Measurements from ENCODE around the gene U2AF2. TPM values are rescaled to one million over a fixed set of nuclear protein-coding genes. Genes with fewer than 3 reads are reported as not detected.

U2AF2 gene
- total and polyA plus RNA-seq, 9 of the 15 experiments (the other 6 are each of a cell fraction or from before 2014, with no cell fraction given): 3.0 to 331 (median 157) TPM

GRCh38 chr19:55674841-55675660 lies 20.2 kb downstream of the U2AF2 start, which contains the start of gene EPN1 (continued):
- TF ChIP-seq ATF4 (CRISPR knock-in tag; IDR thresholded peaks at IDR 0.05): 0 out of 2 replicates have a peak, but pooled peaks have one; percentile 15
- 0 out of 2 replicates have a peak, but pooled peaks have one; percentile 35 for TF ChIP-seq CHD2 (IDR thresholded peaks at IDR 0.05; ENCODE audit: low read depth, low read length)
- TF ChIP-seq POU5F1 (IDR thresholded peaks at IDR 0.05; ENCODE audit: borderline replicate concordance, low read depth, low read length, partially characterized antibody): no peak
- TF ChIP-seq HMGXB4 (CRISPR knock-in tag; IDR thresholded peaks at IDR 0.05): no peak
- TF ChIP-seq CHD1 (IDR thresholded peaks at IDR 0.05; ENCODE audit: low read length): peak; percentile 44
- no peak for TF ChIP-seq AFF1 (IDR thresholded peaks at IDR 0.05; ENCODE audit: low read depth in 1 of 2, partially characterized antibody in 2 of 2)
- no peak for TF ChIP-seq ZNF121 (CRISPR knock-in tag; conservative IDR thresholded peaks at IDR 0.05)
- no peak for TF ChIP-seq REST (IDR thresholded peaks at IDR 0.05; ENCODE audit: borderline replicate concordance)
- TF ChIP-seq REST (CRISPR knock-in tag; IDR thresholded peaks at IDR 0.05; ENCODE audit: low read depth): 0 out of 2 replicates have a peak, but pooled peaks have one; percentile 65
- TF ChIP-seq FOXK1 (CRISPR knock-in tag; IDR thresholded peaks at IDR 0.05; ENCODE audit: borderline replicate concordance): no peak

Data from K562 (cell line).